Muscle of back (tissue), 11 donors: ENCODE results near the gene ZBTB16. TPM values are rescaled to one million over a fixed set of nuclear protein-coding genes. Genes with fewer than 3 reads are reported as not detected.

Experiments
- DNase-seq, 3 donors: peaks; one replicate each; pipeline versions ENCODE4 v3.0.0 to v3.0.0-alpha.2; 2013
- polyA plus RNA-seq, 10 donors: library from polyadenylated mRNA; unstranded; fragments of 120-200 nt; gene quantifications; one replicate each; pipeline ENCODE4 v1.2.1, GENCODE V29; 2013; ENCODE audit not compliant: insufficient read length in 10 of 10

The ZBTB16 gene
- polyA plus RNA-seq, 10 donors, result 3.2 to 10.1 (median 5.9) TPM

DNA sequence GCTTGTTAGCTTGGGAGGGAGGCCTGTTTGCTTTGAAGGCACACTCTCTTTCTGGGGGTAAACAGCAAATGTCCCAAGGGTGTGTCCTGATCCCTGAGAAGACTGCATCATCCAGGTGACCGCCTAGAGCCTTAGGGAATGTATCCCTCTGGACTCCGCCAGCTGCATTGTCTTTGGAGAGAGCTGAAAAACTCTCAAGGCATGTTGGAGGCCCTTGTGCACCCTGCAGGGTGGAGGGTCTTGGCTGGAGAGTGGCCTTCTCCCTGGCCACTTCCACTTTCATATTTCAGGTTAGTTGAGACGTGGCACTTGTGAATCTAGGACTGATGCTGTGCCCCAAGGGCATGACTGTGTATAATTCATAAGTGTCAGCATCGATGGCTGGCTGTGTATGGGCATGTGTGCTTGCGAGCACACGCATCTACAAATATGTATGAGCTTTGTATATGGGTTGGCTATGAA, 70.6 kb downstream of the ZBTB16 start:
- DNase-seq, result no peak

DNA sequence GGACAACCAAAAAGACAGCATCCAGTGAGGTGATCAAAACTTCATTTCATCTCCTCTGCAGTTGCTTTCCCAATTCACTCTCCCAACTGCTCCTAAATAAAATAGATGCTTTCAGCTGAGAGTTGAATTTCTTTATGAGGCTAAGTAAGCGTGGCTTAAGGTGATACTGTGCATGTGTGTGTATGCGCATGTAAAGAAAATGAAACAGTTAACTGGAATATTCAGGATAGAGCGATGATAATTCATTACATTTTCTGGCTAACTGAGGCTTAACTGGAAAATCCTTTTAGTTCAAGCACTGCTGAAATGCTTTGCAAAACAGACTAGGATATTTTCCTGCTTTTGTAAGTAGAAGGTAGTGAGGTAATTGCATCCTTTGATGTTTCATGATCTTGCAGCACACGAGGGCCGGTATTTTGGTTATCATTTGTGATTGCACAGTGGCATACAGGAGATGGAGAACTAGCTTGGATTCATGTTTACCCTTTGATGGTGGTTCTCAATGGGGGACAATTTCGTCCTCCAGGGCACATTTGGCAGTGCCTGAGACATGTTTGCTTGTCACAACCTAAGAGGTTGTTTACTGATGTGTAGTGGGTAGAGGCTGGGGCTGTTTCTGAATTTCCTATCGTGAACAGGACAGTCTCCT, 71.2 kb downstream of the ZBTB16 start:
- no peak for DNase-seq

DNA sequence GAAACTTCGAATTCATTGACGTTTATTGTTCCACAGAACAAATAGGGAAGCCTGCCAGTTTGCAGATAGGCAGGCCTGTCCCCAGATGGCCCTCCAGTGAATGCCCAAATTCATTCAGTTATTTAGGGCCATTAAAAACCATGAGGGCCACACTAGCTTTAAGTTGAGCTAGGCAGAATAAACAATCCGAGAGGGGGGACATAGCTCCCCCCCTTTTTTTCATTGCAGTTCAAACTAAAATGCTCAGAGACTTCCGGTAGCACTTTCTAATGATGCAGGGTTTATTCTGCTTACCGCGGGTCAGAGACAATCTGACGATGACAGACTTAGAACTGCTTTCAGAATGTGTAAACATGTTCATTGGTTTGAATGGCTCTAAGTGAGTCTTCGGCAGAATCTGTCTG, 72.0 kb downstream of the ZBTB16 start:
- no peak for DNase-seq

DNA sequence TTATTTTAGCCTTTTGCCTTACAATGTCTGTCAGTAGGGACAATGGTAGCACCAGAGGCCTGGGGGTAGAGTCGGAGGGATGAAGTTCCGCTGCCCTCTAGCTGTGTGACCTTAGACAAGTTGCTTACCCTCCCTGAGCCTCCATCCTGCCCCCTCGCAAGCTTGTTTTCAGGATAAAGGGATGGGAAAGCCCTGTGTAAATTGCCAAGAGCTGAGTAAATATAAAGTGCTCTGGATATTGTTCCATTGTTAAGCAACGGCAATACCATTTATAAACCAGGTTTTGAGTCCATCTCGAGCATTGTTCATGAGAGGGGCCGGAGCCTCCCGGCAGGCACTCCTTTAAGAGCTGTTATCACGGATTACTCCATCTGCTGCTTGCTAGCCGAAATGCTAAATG, 72.9 kb downstream of the ZBTB16 start:
- no peak for DNase-seq

DNA sequence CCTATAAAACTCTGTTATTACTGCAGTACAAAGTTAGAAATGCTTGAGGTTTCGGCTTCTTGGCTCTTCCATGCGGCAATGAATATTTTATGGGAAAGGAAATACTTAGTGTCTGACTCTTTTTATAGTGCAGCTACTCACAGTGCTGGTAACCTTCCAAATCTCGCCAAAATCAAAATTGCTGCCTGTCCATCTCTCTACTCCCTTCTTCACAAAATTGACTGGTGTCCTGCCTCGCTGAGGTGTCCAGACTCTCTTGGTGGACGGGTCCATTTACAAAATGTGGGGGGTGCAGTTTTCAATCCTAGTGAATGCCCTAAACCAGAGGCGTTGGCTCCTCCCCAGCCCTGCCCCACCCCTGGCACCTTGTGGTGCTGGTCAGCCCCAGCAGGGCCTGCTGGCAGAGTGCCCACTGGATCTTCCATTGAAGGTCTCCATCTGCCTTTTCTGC, 73.5 kb downstream of the ZBTB16 start:
- DNase-seq, result peak in 2 of 3 donors; percentile 45 to 57

DNA sequence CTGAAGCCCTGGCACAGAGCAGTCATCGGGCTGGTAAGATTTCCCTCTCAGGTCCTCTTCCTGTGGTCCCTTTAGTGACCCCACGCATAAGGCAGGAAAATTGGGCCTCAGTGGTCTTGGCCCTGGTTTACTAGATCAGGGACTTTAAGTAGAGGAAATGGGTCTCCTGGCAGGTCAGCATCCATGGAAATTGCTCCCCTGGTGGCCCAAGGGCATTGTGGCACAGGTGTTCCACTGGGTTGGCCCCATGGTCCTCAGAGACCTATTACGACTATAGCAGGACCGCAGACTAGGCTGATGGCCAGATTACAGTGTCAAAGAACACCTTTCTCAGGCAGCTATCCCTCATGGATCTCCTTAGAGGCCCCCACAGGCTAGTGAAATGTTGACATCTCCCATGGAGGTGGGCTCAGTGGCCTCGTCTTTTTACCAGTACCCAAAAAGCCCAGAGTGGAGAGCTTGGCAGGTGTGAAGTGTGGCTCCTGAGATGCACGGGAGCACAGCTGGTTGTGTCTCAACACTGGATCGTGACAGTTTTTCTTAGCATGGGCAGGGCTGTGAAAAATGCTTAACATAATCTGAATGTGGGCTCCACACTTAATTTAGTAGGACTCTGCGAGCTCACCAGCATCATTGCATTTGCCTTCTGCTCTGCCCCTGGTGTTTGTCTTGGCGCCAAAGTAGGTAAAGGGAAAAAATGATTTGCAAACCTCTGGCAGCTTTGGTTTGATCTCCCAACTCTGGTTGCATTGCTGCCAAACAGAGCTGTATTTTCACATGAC, 74.2 kb downstream of the ZBTB16 start:
- DNase-seq, result no peak

- DNase-seq, result peak in 1 of 3 donors; percentile 74
Measured at GRCh38 chr11:114134870-114135269, 75.4 kb downstream of the ZBTB16 start.

GRCh38 chr11:114135737-114136151, 76.2 kb downstream of the ZBTB16 start:
- peak in 2 of 3 donors; percentile 22 to 31 for DNase-seq

DNA sequence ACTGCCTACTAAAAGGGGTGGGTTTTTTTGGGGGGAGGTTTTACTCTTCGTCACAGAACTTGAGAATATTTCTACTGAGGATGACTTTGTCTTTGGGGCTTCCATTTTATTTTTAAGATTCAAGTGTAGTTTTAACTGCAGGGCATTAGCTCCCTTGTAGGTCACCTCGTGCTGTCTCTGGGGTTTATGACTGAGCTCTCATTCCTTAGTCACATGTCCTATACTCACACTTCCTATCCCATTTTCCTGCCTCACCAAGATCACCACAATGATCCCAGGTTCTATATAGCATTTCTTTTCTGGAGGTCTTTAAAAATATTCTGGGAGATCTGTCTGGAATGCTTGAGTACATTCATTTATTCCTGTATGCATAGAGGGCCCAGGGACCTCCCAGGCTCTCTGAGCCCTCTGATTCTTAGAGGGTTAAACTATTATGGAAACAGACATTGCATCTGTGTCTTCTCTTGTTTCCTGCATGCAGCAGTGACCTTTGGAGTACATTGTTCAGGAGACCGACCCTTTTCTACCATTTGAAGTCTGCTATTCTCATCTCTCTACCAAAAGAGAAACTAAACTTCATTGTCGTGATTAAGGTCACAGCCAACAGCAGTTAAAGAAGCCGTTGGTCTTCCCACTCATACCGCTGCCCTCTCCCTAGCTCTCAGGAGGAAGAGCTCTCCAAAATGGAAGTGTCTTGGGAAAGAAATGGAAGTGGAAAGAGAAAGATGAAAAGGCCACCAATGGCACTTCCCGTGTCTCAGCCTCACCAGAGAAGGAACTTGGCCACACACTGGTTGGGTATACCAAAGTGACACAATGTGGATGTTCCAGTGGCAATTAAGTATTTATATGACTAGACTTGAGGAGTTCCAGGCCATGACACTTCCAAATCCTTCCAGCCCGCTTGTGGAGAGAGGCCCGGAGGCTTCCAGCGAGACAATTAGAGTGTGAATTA, 77.5 kb downstream of the ZBTB16 start:
- DNase-seq, result peak in 1 of 3 donors; percentile 22

- no peak for DNase-seq
Measured at GRCh38 chr11:114137838-114138237, 78.3 kb downstream of the ZBTB16 start.

GRCh38 chr11:114138411-114138810, 78.9 kb downstream of the ZBTB16 start:
- DNase-seq, result no peak

DNA sequence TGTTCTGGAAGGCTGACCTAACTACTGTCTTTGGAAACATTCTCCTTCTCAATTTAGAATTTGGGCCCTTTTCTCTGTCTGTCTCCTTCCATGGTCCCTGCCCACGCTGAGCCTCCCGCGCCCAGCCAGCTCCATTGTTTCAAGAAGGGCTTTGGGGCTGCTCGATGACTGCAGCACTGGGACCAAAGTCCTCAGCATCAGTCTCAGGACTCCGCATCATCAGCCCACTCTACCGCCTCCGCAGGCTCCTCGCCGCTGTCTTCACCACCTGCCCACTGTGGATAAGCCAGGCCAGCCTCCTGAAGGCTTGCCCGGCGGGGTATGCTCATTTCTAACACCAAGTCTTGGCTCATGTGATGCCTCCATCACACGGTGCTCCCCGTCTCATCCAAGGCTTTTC, 81.3 kb downstream of the ZBTB16 start:
- no peak for DNase-seq

DNA sequence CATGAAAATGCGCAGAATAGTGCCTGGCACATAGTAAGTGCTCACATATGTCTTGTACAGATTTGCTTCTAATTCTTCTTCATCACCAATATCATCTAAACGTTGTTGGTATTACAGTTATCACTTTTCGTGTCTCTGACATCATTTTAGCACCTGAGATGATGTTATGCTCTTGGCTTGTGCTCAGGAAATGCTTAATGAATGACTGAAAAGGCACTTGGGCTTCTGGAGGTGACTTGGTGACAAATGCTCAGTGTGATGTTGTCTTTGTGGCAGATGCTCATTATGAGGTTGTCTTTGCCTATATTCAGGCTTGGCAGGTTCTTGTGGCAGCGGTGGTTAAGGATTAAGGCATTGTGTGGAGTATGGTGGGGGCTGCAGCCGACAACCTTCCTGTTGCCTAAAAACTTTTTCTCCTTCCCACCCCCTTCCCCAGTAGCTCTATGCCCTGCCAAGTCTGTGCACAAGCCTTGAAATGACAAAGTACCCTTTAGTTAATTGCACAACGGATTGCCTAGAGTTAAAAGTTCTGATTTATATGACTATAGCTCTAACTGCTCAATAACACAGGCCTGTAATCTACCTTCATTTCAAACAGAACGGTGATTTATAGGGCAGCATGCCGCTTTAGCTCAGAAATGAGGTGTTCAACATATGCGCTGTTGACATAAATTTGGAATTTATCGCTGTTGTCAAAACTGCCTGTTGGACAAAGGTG, 82.5 kb downstream of the ZBTB16 start:
- DNase-seq, result no peak

DNA sequence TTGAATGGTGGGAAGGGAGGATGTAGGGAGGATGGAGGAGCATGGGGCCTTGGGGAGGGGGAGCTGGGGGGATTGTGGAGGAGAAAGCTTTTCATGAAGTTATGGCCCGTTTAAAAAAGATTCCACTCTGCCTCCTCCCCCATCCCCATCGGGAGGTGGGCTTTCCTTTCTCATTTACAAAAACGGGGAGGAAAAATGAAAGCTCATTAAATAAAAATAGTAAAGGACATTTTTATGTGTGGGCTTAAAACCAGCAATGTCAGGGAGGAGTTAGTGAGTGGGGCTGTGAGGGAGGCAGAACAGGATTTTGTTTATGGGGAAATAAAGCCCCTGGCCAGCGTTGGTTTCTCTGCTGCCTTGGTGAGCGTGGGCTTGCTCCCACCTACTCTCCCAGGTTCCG, 83.2 kb downstream of the ZBTB16 start:
- peak in 1 of 3 donors; percentile 27 for DNase-seq

GRCh38 chr11:114145166-114145775, 85.8 kb downstream of the ZBTB16 start:
- DNase-seq, result no peak

DNA sequence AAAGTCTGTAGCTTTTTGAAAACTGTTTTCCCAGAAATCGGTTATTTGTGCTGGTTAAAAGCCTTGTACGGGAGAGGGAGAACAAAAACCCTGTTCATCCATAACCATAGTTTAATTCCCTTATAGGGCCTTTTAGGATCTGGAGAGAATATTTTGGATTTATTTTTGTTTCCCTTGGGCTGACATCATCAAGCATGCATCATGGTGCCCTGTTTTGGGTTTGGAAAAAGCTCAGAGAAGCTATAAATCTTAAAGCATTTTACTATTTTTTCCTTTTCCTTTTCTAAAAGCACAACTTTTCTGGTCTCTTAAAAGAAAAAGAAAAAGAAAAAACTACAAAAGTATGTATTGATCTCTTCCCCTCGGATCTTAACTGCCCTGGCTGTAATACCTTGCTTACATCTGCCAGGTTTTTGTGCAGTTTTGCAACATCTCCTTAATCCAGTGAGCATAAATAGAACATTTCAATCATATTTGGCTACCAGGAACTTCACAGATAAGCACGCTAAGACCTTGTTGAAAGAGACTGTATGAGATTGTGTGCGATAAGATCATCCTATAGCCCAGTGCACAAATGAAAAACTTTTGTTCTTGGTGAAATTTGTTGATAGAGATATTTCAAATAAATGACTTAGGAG, 88.0 kb downstream of the ZBTB16 start:
- DNase-seq, result peak in 1 of 3 donors; percentile 42

GRCh38 chr11:114148013-114148382, 88.5 kb downstream of the ZBTB16 start:
- DNase-seq, result peak in 1 of 3 donors; percentile 57

GRCh38 chr11:114149689-114150407, 90.3 kb downstream of the ZBTB16 start:
- DNase-seq, result no peak

- no peak for DNase-seq
Measured at GRCh38 chr11:114150671-114151070, 91.2 kb downstream of the ZBTB16 start.

DNA sequence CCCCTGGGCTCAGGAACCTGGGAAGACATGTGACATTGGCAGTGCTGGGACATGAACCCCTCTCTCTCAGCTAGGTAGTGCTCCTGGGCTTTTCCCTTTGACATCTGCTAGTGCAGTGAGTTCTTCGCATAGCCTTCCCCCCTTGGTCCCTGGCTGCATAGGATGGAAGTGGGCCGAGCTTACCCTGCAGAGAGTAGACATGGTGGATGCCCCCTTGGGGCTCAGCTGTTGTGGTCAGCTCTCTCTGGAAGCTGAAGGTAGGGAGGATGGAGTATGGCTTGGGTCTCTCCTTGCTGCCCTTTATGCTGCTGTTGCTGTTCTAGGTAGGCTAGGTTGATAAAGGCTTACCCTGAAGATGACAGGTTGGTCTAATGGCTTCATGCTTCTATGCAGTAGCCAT, 92.1 kb downstream of the ZBTB16 start:
- DNase-seq, result no peak
